K562 (cell line): ENCODE results near the gene SRF. TPM values are rescaled to one million over a fixed set of nuclear protein-coding genes. Genes with fewer than 3 reads are reported as not detected.

ENCODE experiments used
- ARID3B ChIP-seq: fragments of 250-450 bp; sonication (Bioruptor Pico); IDR thresholded peaks from 2 replicates; pipeline ENCODE4 v1.4.0; 2020; ENCODE audit warnings: borderline replicate concordance
- ASH1L ChIP-seq: fragments of 450-650 bp; IDR thresholded peaks from 2 replicates; pipeline ENCODE4 v1.6.1; 2018; ENCODE audit warnings: borderline replicate concordance, mild to moderate bottlenecking, low read depth; ENCODE audit not compliant: partially characterized antibody
- BCL6 ChIP-seq: fragments of 250-450 bp; sonication (Bioruptor Pico); IDR thresholded peaks from 2 replicates; pipeline ENCODE4 v1.4.0; 2020
- CHCHD3 ChIP-seq: fragments of 250-450 bp; sonication (Bioruptor Pico); IDR thresholded peaks from 2 replicates; pipeline ENCODE4 v2.1.2; 2022; ENCODE audit warnings: mild to moderate bottlenecking
- GABPA ChIP-seq: fragments of 200-800 bp; sonication (Bioruptor generic); conservative IDR thresholded peaks from 2 replicates; pipeline ENCODE4 v1.6.1; 2016; ENCODE audit warnings: low read depth, missing genetic modification characterization, missing compliant biosample characterization
- GTF2E2 ChIP-seq: fragments of 200-800 bp; sonication (Bioruptor generic); IDR thresholded peaks from 2 replicates; pipeline ENCODE4 v1.6.1; 2016; ENCODE audit warnings: missing genetic modification characterization, missing compliant biosample characterization
- LARP7 ChIP-seq: fragments of 450-650 bp; IDR thresholded peaks from 2 replicates; pipeline ENCODE4 v1.6.1; 2016
- MBD2 ChIP-seq: sonication (generic); IDR thresholded peaks from 2 replicates; pipeline ENCODE4 v1.6.1; 2016; ENCODE audit warnings: low read depth, borderline replicate concordance
- MYC ChIP-seq, 2 experiments: fragments of 250-450 bp in 1 of 2; sonication (Bioruptor Pico) in 1 of 2; IDR thresholded peaks; 2 replicates each; pipeline versions ENCODE4 v1.5.1 to v1.6.1; 2012 to 2021; ENCODE audit warnings: low read depth in 2 of 2, borderline replicate concordance in 1 of 2, improper control_type of control experiment in 1 of 2, low read length in 1 of 2, mild to moderate bottlenecking in 1 of 2, moderate library complexity in 1 of 2
- RBM14 ChIP-seq: fragments of 200-400 bp; formaldehyde crosslinking; IDR thresholded peaks from 2 replicates; pipeline ENCODE4 v1.6.1; 2018; ENCODE audit warnings: low read depth, mild to moderate bottlenecking, low read length, moderate library complexity, borderline replicate concordance; ENCODE audit not compliant: insufficient read depth
- RBM15 ChIP-seq: fragments of 200-400 bp; formaldehyde crosslinking; IDR thresholded peaks from 2 replicates; pipeline ENCODE4 v1.6.1; 2018; ENCODE audit warnings: mild to moderate bottlenecking, low read length, moderate library complexity; ENCODE audit not compliant: insufficient read depth
- SRF ChIP-seq, 2 experiments: fragments of 250-450, 450-650 bp in 1 of 2; sonication (Bioruptor Pico) in 1 of 2; sonication (generic) in 1 of 2; formaldehyde crosslinking; IDR thresholded peaks; 2 replicates each; pipeline versions ENCODE4 v1.5.0 to v1.5.1; 2020 to 2022; ENCODE audit warnings: mild to moderate bottlenecking in 1 of 2, missing genetic modification reagents in 1 of 2
- SRSF9 ChIP-seq: fragments of 200-400 bp; formaldehyde crosslinking; IDR thresholded peaks from 2 replicates; pipeline ENCODE4 v1.6.1; 2017; ENCODE audit warnings: low read depth, low read length, borderline replicate concordance
- TEAD2 ChIP-seq: fragments of 450-650 bp; IDR thresholded peaks from 2 replicates; pipeline ENCODE4 v1.6.1; 2016; ENCODE audit warnings: missing genetic modification characterization, control low read depth, missing compliant biosample characterization
- U2AF2 ChIP-seq: fragments of 200-400 bp; formaldehyde crosslinking; optimal IDR thresholded peaks from 2 replicates; pipeline ENCODE3; 2017; ENCODE audit warnings: low read depth, mild to moderate bottlenecking, low read length
- ZBTB1 ChIP-seq: sonication (generic); formaldehyde crosslinking; IDR thresholded peaks from 2 replicates; pipeline ENCODE4 v1.8.1; 2023; ENCODE audit warnings: missing genetic modification reagents, low read depth, mild to moderate bottlenecking, borderline replicate concordance
- ZBTB26 ChIP-seq: fragments of 450-650 bp; formaldehyde crosslinking; IDR thresholded peaks from 2 replicates; pipeline ENCODE4 v1.4.0; 2022; ENCODE audit warnings: missing genetic modification characterization
- ZNF740 ChIP-seq, 3 experiments: fragments of 200-800 bp in 1 of 3; sonication (Bioruptor generic) in 1 of 3; sonication (generic) in 1 of 3; formaldehyde crosslinking in 1 of 3; IDR thresholded peaks; 2 replicates each; pipeline versions ENCODE4 v1.6.1 to v1.8.0; 2016 to 2022; ENCODE audit warnings: mild to moderate bottlenecking in 2 of 3, missing compliant biosample characterization in 2 of 3, missing genetic modification characterization in 2 of 3, missing genetic modification reagents in 1 of 3
- polyA plus RNA-seq, 8 experiments: library from polyadenylated mRNA; depleted of rRNA in 4 of 8; stranded (reverse) in 5 of 8; unstranded in 3 of 8; fragments of >200 nt; fragmentation: Nextera tagmentation in 2 of 8; fragmentation: Illumina TruSeq in 1 of 8; extraction: Ambion mirVana in 2 of 8; extraction: Trizol in 1 of 8; gene quantifications; 2 replicates each; pipeline versions ENCODE4 v1.2.1 to v1.2.3, GENCODE V29; 2011 to 2014; ENCODE audit warnings: inconsistent platforms in 1 of 8, missing spikeins in 1 of 8
- total RNA-seq, 7 experiments: library from RNA; depleted of rRNA in 6 of 7; stranded (reverse); fragments of >200 nt in 6 of 7; fragmentation: Illumina TruSeq in 2 of 7; extraction: Trizol in 2 of 7; gene quantifications; 2 replicates each; pipeline versions ENCODE4 v1.2.1 to v1.2.3, GENCODE V29; 2011 to 2021; ENCODE audit warnings: low replicate concordance in 1 of 7
- TF ChIP-seq, protein P1 (sequence below): sonication (generic); formaldehyde crosslinking; IDR thresholded peaks from 2 replicates; pipeline ENCODE4 v1.9.0; 2022; ENCODE audit warnings: mild to moderate bottlenecking, missing genetic modification reagents

Gene SRF
- total and polyA plus RNA-seq, 9 of the 15 experiments (the other 6 are each of a cell fraction or from before 2014, with no cell fraction given): 2.5 to 37.0 (median 24.6) TPM

DNA sequence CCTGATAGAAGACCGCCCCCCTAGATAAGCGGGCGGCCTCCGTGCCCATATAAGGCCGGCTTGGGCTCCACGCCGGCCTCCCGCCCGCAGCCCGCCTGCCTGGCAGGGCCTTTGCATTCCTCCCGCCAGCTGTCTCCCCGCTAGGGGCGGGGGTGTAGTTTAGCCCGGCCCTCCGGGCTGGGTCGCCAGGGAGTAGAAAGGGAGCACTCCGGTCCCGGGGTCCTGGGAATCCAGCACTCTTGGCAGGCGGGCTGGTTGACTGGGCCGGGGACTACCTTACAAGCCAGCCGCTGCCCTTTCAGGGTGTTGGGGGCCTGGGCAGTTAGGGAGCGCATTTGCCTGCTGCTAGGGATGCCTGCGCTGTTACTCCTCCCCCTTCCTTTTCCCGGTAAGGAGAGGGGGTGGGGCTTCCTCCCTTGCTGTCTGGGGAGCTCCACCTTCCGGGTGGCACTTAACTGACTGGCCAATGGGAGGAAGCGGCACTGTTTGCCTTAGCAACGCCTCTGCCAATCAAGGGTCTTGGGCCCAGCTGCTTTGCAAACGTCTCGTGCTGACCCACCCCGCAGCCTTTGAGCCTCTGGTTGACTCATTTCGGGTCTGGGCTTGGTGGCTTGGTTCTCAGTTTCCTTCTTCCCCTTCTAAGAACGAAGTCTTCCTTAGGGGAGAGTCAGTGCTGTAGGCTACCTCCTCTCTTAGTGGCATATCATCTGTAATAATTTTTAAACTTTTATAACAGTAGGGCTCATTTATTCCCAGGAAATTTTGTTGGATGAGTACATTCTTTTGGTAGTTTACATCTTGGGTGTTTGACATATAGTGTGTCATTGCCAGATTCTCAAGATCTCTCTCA lies 3.4 kb downstream of the SRF start (continued):
- no peak; the same call in 1 of the 2 replicates for TF ChIP-seq ZNF740 (CRISPR knock-in tag; IDR thresholded peaks at IDR 0.05)
- peak in 1 of 2 experiments; percentile 50; a peak in 1 of 4 replicates for TF ChIP-seq ZNF740 (tag; IDR thresholded peaks at IDR 0.05)
- peak; percentile 77 to 86 for TF ChIP-seq SRF (CRISPR knock-in tag; IDR thresholded peaks at IDR 0.05)
- peak; percentile 96 for TF ChIP-seq MBD2
- no peak for TF ChIP-seq MYC (IDR thresholded peaks at IDR 0.05; ENCODE audit: low read depth, low read length)
- TF ChIP-seq MYC (CRISPR knock-in tag; IDR thresholded peaks at IDR 0.05; ENCODE audit: borderline replicate concordance, low read depth): no peak
- TF ChIP-seq ARID3B (CRISPR knock-in tag): peak; percentile 26; the same call in 1 of the 2 replicates
- TF ChIP-seq RBM14: no peak
- TF ChIP-seq ZBTB1 (CRISPR knock-in tag): no peak
- no peak for TF ChIP-seq ZBTB26 (CRISPR knock-in tag)
- TF ChIP-seq ASH1L: peak; percentile 86
- no peak for TF ChIP-seq TEAD2 (tag)
- no peak for TF ChIP-seq U2AF2
- TF ChIP-seq GABPA: peak; percentile 63
- no peak for TF ChIP-seq RBM15
- TF ChIP-seq GTF2E2 (tag): no peak
- no peak for TF ChIP-seq BCL6
- TF ChIP-seq, protein P1, sequence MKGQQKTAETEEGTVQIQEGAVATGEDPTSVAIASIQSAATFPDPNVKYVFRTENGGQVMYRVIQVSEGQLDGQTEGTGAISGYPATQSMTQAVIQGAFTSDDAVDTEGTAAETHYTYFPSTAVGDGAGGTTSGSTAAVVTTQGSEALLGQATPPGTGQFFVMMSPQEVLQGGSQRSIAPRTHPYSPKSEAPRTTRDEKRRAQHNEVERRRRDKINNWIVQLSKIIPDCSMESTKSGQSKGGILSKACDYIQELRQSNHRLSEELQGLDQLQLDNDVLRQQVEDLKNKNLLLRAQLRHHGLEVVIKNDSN: no peak
- no peak for TF ChIP-seq CHCHD3 (CRISPR knock-in tag)
- no peak for TF ChIP-seq SRSF9
- no peak for TF ChIP-seq LARP7
